Measurements from ENCODE around the gene GPR152.

GRCh38 chr11:67413266-67413849, 39.2 kb downstream of the GPR152 start:
- TF ChIP-seq, protein P1, sequence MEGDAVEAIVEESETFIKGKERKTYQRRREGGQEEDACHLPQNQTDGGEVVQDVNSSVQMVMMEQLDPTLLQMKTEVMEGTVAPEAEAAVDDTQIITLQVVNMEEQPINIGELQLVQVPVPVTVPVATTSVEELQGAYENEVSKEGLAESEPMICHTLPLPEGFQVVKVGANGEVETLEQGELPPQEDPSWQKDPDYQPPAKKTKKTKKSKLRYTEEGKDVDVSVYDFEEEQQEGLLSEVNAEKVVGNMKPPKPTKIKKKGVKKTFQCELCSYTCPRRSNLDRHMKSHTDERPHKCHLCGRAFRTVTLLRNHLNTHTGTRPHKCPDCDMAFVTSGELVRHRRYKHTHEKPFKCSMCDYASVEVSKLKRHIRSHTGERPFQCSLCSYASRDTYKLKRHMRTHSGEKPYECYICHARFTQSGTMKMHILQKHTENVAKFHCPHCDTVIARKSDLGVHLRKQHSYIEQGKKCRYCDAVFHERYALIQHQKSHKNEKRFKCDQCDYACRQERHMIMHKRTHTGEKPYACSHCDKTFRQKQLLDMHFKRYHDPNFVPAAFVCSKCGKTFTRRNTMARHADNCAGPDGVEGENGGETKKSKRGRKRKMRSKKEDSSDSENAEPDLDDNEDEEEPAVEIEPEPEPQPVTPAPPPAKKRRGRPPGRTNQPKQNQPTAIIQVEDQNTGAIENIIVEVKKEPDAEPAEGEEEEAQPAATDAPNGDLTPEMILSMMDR (IDR thresholded peaks at IDR 0.05), result no peak
- TF ChIP-seq POLR2A (IDR thresholded peaks at IDR 0.05), result no peak
- TF ChIP-seq EP300 (IDR thresholded peaks at IDR 0.05), result no peak

Data from sigmoid colon (tissue), 4 donors.